HL-60/S4 treated with retinoic acid at 250 ng/mL for 4 days and 3 days (cell line): ENCODE measurements around the gene CLDN14.

Source experiments
- in situ Hi-C: fragments of 300-500 bp; cut with MboI; formaldehyde crosslinking; loops from 2 replicates; pipeline ENCODE4 v1.7.0; 2022; ENCODE audit warnings: low sequenced_read_pairs

CLDN14 gene

GRCh38 chr21:36436829-36437744 is 42.8 kb downstream of the CLDN14 start:
- in situ Hi-C loops: no loop called here

GRCh38 chr21:36434144-36434543 is 45.8 kb downstream of the CLDN14 start:
- in situ Hi-C loops: no loop called here

GRCh38 chr21:36433059-36433709 is 46.7 kb downstream of the CLDN14 start:
- in situ Hi-C loops: no loop called here

- in situ Hi-C loops: no loop called here
These were observed 48.7 kb downstream of the CLDN14 start for GRCh38 chr21:36431252-36431651.

GRCh38 chr21:36430841-36431240 is 49.1 kb downstream of the CLDN14 start:
- in situ Hi-C loops: no loop called here

- in situ Hi-C loops: no loop called here
These were observed 49.9 kb downstream of the CLDN14 start for GRCh38 chr21:36429947-36430546.

- in situ Hi-C loops: no loop called here
These were observed 51.0 kb downstream of the CLDN14 start for GRCh38 chr21:36428761-36429432.

- in situ Hi-C loops: no loop called here
These were observed 52.4 kb downstream of the CLDN14 start for GRCh38 chr21:36427502-36427901.

- in situ Hi-C loops: no loop called here
These were observed 54.6 kb downstream of the CLDN14 start for GRCh38 chr21:36425286-36425685.

GRCh38 chr21:36424592-36424991 is 55.3 kb downstream of the CLDN14 start:
- in situ Hi-C loops: no loop called here

GRCh38 chr21:36423771-36424433 is 56.0 kb downstream of the CLDN14 start:
- in situ Hi-C loops: no loop called here

- in situ Hi-C loops: no loop called here
These were observed 57.4 kb downstream of the CLDN14 start for GRCh38 chr21:36422279-36423098.

- in situ Hi-C loops: no loop called here
These were observed 59.2 kb downstream of the CLDN14 start for GRCh38 chr21:36420571-36421339.

- in situ Hi-C loops: no loop called here
These were observed 59.9 kb downstream of the CLDN14 start for GRCh38 chr21:36419996-36420395.

- in situ Hi-C loops: no loop called here
These were observed 60.7 kb downstream of the CLDN14 start for GRCh38 chr21:36419241-36419640.

GRCh38 chr21:36415375-36415774 is 64.5 kb downstream of the CLDN14 start:
- in situ Hi-C loops: no loop called here

GRCh38 chr21:36412916-36413315 is 67.0 kb downstream of the CLDN14 start:
- in situ Hi-C loops: no loop called here

- in situ Hi-C loops: no loop called here
These were observed 68.6 kb downstream of the CLDN14 start for GRCh38 chr21:36411301-36411700.
